ENCODE data around the gene ZNF3. TPM values are rescaled to one million over a fixed set of nuclear protein-coding genes. Genes with fewer than 3 reads are reported as not detected.

The ZNF3 gene
- total and polyA plus RNA-seq, 9 of the 15 experiments (the other 6 are each of a cell fraction or from before 2014, with no cell fraction given): 30.0 to 64.9 (median 51.5) TPM

DNA sequence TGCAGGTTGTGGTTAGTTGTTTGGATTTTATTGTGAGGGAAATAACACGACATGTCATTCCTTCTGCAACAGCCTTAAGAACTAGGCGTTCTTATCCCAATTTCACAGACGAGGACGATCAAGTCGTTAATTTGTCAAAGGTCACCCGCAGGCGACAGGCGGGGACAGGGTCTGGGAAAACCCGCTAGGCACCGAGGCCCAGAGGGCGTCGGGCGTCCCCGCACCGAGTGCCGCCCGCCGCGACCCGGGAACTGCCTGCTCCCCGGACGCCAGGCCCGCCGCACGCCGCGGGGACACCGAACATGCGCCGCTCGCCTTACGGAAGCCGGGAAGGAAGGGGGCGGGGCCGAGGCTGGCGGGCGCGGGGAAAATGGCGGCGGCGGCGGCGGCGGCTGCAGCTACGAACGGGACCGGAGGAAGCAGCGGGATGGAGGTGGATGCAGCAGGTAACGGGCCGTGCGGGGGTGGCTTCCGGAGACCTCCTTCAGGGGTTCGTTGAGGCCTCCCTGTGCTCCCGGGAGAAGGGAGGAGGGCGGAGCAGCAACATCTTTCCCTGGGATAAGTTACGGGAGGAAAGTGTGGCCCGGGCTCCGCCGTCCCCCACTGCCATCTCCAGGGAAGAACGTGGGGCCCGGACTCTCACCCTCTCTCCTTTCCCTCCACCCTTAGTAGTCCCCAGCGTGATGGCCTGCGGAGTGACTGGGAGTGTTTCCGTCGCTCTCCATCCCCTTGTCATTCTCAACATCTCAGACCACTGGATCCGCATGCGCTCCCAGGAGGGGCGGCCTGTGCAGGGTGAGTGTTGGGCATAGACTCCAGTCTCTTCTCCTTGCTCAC is 7.3 kb upstream of the ZNF3 start, which contains the start of gene COPS6 (continued):
- TF ChIP-seq CHD7 (IDR thresholded peaks at IDR 0.05; ENCODE audit: low read depth, low read length) (no peak), ZNF384 (IDR thresholded peaks at IDR 0.05; ENCODE audit: low read depth, low read length) (no peak; the same call in none of the 2 replicates), ZNF695 (CRISPR knock-in tag; IDR thresholded peaks at IDR 0.05) (no peak), RUNX1 (IDR thresholded peaks at IDR 0.05; ENCODE audit: low read depth) (no peak), PHF8 (IDR thresholded peaks at IDR 0.05; ENCODE audit: borderline replicate concordance, low read length) (peak; percentile 96), KAT2B (IDR thresholded peaks at IDR 0.05; ENCODE audit: low read depth, low read length) (no peak), MCM7 (IDR thresholded peaks at IDR 0.05) (no peak), ATF1 (CRISPR knock-in tag; IDR thresholded peaks at IDR 0.05) (no peak), ATF1 (tag; IDR thresholded peaks at IDR 0.05) (peak; percentile 72)
- TF ChIP-seq, protein P1, sequence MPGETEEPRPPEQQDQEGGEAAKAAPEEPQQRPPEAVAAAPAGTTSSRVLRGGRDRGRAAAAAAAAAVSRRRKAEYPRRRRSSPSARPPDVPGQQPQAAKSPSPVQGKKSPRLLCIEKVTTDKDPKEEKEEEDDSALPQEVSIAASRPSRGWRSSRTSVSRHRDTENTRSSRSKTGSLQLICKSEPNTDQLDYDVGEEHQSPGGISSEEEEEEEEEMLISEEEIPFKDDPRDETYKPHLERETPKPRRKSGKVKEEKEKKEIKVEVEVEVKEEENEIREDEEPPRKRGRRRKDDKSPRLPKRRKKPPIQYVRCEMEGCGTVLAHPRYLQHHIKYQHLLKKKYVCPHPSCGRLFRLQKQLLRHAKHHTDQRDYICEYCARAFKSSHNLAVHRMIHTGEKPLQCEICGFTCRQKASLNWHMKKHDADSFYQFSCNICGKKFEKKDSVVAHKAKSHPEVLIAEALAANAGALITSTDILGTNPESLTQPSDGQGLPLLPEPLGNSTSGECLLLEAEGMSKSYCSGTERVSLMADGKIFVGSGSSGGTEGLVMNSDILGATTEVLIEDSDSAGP (CRISPR knock-in tag; IDR thresholded peaks at IDR 0.05): peak; percentile 55; the same call in 1 of the 2 replicates
